DMS79 (cell line): Measurements from ENCODE around the gene CXCL16.

Experiments used
- DNase-seq: peaks from one replicate; lab custom pipeline; 2025; lab: John Stamatoyannopoulos, UW

Gene CXCL16, protein sequence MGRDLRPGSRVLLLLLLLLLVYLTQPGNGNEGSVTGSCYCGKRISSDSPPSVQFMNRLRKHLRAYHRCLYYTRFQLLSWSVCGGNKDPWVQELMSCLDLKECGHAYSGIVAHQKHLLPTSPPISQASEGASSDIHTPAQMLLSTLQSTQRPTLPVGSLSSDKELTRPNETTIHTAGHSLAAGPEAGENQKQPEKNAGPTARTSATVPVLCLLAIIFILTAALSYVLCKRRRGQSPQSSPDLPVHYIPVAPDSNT

DNA sequence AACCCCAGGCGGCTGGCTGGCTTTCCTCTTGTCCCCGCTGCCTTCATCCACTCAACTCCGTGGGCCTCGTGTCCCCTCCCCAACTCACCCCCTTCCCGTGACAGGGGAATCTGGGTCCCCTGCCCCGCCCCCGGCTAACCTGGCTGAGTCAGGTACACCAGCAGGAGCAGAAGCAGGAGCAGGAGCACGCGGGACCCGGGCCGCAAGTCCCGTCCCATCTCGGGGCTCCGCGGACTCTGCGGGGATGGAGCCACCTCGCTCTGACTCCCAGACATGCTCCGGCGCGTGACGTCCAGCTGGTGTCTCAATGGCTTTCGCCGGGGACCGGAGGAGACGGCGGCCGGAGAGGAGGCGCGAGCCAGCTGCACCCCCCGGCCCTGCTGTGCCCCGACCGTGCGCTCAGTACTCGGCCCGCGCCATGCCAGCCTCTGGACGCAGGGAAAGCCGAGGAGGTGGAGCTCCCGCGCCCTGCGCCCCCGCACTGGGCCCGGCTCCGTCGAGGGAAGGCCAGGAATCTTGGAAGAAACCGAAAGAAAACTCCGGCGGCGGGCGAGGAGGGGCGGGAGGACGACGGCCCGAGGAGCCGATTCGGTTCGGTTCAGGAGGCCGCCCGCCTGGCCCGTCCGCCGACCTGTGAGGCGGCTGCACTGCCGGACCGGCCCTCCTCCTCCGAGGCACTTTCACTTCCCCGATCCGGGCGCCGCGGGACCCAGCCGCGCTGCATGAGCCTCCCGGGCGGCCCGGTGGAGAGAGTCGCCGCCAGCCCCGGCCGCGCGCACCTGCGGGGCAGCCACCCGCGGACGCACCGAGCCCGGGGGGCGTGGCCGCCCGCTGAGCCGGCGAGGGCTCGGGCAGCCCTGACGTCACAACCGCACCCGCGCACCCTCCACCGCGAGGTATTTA is at the start of gene CXCL16, which contains the start of gene ZMYND15:
Gene CXCL16, minus strand, starts transcription at position 807 of the 903 bp plus-strand sequence. Its CDS starts 589 bp downstream, at position 218.
Gene ZMYND15, plus strand, starts transcription at position 712 of the 903 bp plus-strand sequence. CDS start 716 bp downstream, outside the sequence.
- DNase-seq, result no peak

DNA sequence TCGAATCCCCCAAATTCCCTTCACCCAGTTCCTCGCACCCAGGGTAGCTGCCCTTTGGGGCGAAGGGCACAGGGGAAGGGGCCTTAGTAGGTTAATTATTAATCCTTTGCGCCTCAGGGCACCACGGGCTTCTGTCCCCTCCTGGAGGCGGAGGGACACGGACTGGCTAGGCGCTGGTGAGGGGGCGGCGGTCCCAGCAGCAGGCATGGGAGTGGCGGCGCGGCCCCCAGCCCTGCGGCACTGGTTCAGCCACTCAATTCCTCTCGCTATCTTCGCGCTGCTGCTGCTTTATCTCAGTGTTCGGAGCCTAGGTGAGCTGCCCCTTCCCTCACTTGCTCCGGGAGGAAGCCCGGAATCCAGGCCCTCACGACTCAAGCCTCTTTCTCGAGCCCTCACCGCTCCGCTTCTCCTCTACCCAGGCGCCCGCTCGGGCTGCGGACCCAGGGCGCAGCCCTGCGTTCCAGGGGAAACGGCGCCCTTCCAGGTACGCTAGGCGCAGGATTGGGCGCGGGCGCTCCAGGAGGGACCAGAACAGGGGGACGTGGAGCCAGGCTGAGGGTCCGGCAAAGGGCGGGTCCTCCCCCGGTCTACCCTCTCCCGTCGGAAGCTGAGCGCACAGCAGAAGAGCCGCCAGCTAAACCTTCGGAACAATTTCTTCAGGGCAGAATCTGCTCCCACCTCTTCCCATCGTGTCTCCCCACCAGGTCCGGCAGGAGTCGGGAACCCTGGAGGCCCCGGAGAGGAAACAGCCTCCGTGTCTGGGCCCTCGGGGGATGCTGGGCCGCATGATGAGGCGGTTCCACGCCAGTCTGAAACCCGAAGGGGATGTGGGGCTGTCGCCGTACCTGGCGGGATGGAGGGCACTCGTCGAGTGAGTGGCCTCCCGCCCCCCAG is 49.3 kb upstream of the CXCL16 start, which contains the start of gene GLTPD2:
Gene GLTPD2, plus strand, starts transcription at position 158 of the 894 bp plus-strand sequence. Its CDS starts 48 bp downstream, at position 206.
- DNase-seq, result no peak

DNA sequence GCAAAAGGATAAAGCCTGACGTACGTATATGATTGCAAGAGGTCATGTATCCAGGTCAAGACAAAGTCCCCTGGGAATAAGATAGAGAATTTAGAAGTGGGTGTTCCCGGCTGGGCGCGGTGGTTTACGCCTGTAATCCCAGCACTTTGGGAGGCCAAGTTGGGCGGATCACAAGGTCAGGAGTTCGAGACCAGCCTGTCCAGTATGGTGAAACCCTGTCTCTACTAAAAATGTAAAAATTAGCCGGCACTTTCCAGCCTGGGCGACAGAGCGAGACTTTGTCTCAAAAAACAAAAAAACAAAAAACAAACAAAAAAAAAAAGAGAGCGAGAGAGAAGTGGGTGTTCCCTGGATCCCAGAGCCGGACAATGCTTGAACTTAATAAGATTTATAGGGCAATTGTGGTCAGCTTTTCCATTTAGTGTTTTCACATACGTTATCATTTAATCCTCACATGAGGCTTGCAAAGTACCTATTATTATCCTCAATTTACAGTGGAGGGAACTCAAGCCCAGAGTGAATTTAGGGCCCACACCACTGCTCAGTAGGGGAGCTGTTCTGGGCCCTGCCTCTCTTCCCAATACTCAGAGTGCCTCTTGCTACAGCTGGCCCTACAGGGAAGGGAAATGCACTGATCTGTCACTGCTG is 48.6 kb upstream of the CXCL16 start:
- DNase-seq, result no peak

DNA sequence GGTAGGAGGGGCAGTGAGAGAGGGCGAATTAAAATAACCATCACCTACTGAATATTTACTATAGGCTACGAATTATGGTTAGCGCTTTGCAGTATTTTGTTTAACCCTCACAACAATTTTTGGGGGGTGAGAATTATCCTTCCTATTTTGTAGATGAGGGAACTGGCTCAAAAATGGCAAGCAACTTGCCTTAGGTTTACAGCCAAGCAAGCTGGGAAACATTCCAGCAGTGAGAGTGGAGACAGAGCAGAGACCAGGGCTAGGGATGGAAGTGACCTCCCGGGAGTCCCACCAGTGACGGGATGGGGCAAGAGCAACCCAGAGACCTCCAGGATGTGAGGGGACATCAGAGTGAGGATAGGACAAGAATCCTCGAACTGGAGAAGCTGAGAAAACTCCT is 46.8 kb upstream of the CXCL16 start:
- no peak for DNase-seq

DNA sequence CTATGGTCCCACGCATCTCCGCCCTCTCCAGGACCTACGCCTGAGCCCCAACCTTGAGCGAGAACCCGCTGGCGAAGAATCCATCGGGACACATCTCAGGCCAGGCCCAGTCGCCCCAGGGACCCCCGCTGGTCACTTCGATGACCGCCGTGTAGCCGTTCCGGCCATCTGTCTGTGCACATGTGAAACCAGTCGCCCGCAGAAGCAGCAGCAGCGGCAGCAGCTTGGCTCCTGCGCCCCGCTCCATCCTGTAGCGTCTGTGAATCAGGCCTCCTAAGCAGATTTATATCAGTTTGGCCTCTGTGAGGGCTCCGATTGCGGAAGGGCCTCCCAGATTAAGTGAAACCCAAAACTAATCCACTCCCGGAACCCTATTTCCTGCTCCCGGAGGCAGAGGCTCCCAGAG is 46.4 kb upstream of the CXCL16 start, which contains the start of gene VMO1:
Gene VMO1, minus strand, starts transcription at position 259 of the 406 bp plus-strand sequence. Its CDS starts 12 bp downstream, at position 247.
- no peak for DNase-seq

DNA sequence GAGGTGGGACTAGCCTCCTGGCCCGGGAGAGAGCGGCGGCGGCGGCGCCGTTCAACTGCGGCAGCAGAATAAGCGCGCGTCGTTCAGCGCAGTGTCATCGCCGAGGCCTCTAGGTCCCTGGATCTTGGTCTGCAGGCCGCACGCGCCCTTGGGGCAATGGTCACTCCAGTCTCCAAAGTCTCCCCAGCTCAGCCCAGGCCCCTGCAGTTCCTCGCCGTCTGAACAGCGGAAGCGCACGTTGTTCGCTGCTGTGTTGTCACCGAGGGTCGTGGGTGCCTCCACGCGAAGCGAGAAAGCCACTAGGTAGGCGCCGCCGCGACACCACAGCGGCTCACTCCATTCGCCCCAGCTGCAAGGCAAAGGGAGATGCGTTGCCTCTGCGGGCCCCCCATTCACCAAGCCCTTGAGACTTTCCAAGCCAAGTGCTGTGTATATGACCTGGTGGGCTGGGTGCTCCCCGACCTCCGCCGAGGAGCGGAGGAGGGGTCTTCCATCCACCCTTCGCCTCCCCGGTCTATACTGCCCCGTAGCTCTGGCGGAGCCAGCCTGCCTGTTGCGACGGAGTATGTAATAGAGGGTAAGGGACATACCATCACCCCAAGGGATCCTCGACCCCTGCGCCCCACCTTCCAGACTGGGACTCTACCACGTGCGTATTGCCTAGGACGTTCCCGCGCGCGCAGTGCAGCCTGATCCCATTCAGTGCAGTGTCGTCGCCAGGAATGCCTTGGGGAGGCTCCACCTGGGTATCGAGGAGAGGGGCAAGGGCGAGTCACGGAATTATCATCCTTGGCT is 45.8 kb upstream of the CXCL16 start:
- DNase-seq, result no peak

DNA sequence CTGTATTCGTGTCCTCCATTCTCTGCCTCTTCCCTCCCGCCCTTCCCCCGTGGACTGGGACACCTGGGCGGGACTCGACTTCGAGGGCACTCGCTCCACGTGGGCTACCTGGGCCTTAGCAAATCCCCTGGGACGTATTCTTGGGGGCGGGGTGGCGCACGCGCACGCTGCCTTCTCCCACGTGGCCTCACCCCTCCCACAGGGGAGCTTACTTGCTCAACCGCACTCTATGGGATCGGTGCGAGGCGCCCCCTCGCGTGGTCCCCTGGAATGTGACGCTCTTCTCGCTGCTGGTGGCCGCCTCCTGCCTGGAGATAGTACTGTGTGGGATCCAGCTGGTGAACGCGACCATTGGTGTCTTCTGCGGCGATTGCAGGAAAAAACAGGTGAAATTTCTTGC is 42.9 kb upstream of the CXCL16 start:
- DNase-seq, result no peak

DNA sequence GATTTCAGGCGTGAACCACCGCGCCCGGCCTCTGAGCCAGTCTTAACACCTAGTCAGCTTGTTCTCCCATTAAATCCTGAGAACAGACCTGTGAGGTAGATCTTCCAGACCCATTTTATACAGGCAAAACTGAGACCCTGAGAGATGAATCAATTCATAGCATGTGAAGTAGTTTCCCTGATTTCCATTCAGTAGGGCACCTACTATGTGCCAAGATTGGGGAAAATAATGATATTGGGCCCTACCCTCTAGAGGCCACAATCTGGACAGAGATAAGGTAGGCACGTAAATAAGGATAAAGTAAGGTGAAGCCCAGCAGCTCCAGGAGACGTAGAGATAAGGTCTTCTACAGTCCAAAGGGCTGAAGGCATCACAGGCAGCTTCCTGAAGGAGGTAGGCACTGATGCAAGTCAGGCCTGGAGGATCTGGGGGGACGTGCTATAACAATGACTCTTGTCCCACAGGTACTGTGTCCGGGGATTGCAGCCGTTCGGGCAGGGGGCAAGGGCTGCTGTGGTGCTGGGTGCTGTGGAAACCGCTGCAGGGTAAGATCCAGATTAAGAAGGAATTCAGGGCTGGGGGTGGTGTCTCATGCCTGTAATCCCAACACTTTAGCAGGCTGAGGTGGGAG is 40.7 kb upstream of the CXCL16 start:
- DNase-seq, result no peak

DNA sequence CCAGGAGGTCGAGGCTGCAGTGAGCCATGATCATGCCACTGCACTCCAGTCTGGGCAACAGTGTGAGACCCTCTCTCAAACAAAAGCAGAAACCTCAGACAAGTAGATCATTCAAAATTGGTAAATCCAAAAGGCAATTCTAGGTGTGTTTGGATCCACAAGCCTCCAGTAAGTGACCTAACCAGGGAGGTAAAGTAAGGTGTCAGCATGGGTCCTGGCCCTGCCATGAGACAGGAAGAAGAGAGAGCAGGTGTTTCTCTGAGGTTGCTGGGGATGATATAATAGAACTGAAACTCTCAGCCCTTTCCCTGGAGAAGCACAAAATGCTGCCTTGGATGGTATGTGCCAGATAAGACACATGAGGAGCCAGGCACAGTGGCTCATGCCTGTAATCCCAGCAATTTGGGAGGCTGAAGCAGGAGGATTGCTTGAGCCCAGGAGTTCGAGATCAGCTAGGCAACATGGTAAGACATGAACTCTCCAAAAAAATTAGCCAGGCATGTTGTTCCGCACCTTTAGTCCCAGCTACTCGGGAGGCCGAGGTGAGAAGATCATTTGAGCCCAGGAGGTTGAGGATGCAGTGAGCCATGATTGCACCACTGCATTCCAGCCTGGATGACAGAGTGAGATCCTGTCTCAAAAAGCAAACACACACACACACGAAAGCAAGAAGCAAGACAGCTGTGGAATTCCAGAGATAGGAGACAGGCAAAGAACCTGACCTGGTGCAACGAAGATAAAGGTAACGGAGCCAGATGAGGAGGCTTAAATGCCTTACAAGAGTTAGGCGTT is 38.4 kb upstream of the CXCL16 start:
- no peak for DNase-seq

DNA sequence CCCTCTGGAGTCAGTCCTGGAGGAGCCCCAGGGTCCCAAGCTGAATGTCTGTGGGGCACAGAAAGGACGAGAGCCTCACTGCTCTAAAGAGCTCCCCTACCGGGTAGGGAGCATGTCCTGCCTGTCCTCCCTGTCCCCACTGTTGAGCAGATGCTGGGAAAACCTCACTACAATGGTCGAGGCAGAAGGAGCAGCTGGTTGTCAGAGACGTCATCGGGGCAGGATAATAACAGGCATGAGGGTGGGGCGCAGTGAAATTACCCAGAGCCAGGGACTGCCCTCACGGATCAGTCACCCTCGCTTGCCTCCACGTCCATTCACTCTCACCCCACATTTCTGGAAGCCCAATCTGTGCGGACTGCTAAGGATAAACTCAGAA is 32.5 kb upstream of the CXCL16 start:
- DNase-seq, result no peak

DNA sequence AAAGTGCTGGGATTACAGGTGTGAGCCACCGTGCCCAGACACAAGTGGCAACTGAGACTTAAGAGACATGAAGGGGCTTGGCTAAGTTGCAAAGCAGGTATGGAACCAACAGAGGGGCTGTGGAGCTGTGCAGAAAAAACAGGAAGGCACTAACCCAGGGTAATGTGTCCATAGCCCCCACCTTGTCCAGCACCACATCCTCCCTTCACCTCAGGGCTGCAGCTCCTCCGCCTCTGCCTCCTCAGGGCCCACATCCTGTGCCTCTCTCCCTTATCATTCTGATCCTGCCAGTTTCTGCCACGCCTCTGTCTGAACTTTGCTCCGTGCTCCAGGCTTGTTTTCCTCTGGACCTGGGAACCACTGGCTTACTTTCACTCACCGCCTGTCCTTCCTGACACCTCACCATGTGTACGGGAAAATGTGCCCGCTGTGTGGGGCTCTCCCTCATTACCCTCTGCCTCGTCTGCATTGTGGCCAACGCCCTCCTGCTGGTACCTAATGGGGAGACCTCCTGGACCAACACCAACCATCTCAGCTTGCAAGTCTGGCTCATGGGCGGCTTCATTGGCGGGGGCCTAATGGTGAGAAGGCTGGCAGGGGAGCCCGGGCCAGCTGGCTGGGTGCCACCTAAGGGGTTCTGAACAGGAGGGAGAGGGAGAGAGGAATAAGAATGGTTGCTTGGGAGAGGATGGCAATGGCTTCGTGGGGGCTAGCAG is 31.9 kb upstream of the CXCL16 start, which contains the start of gene TM4SF5:
Gene TM4SF5, plus strand, starts transcription at position 368 of the 716 bp plus-strand sequence. Its CDS starts 37 bp downstream, at position 405.
- no peak for DNase-seq

DNA sequence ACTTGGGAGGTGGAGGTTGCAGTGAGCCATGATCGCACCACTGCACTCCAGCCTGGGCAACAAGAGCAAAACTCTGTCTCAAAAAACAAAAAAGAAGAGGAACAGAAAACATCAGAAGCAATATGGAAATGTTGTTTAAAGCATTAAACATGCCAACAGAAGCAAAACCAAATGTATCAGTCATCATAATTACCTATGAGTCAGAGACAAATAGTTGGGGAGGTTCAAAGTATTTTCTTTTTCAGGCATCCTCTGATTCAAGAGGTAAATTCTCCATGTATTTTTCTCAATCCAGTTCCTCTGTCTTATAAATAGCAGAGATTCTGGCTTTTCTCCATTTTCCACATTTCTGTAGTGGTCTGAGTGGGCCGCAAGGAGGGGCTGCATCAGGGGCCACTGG is 29.9 kb upstream of the CXCL16 start:
- DNase-seq, result no peak

DNA sequence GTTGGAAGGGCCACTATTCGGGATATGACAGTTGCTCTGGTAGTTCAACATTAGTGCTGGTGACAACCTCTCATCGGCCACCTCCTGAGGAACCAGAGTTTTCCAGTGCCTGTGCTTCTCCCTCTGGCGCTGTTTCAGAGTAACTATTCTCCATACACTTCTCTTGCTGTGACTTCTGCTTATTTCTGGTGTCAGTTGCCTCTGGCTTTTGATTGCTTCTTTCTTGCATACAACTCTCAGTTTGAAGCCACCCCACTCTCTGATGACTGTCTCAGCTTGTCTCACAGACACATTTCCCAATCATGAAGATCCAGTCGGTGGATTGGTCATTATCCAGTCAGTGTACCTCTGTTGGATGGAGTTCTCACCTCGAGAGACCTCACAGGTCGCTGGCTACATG is 28.6 kb upstream of the CXCL16 start:
- no peak for DNase-seq

DNA sequence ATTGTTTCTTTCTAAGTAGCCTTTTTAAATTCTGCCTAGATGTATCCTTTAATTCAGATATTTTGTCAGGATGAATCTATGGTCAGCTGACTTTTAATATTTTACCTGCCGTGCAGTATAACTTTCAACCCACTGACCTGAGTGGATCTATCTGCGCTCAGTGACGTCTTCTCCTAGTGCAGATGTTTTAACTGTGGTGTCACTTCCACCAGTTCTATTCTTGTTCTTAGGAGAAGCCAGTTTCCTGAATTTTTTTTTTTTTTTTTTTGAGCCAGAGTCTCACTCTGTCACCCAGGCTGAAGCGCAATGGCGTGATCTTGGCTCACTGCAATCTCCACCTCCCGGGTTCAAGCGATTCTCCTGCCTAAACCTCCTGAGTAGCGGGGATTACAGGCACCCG is 27.0 kb upstream of the CXCL16 start:
- DNase-seq, result no peak

DNA sequence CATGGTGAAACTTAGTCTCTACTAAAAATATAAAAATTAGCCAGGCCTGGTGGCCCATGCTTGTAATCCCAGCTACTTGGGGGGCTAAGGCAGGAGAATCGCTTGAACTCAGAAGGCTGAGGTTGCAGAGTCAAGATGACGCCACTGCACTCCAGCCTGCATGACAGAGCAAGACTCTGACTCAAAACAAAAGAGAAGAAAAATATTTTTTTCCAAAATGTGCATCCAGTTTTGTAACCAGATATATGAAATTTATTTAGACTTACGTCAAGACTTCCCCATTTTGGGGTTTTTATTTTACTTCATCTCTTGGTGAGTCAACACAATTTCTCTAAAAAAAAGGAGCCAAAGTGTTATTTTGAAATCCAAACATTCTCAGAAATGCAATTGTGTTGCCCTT is 26.5 kb upstream of the CXCL16 start:
- no peak for DNase-seq

DNA sequence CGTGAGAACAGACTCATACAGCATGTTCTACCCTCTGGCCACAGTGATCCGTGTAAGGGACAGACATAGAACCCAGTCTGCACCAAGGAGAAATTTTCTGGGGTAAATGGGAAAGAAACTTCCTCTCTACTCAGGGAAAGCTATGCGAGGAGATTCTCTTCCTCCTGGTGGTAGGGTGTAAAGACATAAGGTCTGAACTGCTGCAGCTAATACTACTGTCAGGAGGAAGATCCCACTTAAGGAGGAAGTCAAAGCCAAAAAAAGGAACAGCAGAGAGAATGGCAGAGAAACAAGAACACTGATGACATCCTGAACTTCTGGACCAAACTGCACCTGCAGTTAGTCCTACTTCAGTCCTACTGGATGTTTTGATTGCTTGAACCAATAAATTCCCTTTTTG is 24.9 kb upstream of the CXCL16 start:
- DNase-seq, result no peak

DNA sequence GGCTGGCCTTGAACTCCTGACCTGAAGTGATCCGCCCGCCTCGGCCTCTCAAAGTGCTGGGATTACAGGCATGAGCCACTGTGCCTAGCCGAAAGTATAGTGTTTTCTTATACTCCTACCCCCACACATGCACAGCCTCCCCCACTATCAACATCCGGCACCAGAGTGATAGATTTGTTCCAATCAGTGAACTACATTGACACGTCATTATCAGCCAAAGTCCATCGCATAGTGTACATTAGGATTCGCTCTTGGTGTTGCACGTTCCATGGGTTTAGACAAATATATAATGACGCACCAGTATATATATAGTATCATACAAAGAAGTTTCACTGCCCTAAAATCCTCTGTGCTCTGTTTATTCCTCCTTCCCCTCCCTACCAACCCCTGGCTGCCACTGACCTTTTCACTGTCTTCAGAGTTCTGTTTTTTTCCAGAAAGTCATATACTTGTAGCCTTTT is 20.1 kb upstream of the CXCL16 start:
- DNase-seq, result no peak

DNA sequence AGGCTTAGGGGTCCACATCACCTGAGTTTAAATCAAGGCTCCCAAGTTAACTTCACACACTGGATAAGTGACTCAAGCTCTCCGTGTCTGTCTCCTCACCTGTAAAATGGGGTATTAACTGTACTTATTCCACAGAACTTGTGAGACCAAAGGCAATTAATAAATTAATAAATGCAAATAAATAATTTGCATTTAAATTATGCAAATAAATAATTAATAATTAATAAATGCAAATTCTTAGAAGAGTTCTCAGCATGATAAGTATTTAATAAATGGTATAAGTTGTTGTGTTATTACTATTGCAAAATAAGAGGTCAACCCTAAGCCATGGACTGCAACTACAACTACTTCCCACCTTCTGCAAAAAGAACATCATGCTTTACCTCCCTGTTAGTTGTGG is 13.7 kb upstream of the CXCL16 start:
- no peak for DNase-seq
